HG03025 (cell line): Measurements from ENCODE around the gene HOXD4.

Experiments
- ATAC-seq: cut with Tn5 transposase; IDR thresholded peaks from one replicate; pipeline ENCODE4 v1.9.1; 2021; ENCODE audit warnings: mild to moderate bottlenecking, moderate library complexity; ENCODE audit not compliant: unreplicated experiment, low FRiP score

HOXD4 gene

DNA sequence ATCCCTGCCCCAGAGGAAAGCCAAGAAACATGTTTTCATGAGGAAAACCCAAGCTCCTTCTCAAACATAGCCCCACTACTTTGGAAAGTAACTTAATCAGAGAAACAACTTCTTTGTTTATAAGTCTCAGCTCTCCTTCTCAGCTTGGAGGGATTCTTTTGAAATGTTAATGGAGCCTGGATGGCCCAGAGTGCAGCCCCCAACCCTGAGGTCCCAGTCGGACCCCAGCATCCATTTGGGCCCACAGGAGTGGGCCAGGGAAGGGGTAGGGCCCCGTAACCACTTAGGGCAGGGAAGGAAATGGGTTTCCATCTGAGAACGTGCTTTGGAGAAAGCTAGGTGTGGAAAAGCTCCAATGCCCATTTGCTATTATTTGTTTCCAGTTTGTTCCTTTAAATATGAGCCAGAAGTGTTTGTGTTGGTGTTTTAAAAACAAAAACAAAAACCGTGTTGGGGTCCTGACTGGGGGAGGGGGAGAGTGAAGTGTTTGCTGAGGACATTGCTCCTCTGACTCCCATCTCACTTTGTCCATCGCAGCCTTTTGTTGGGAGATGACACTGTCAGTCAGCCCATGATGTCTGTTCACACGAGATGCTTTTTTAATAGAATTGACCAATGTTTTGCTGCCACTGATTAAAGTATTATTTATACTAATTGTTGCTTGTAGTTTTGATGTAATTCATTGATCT, 4.2 kb downstream of the HOXD4 start:
- ATAC-seq, result no peak

DNA sequence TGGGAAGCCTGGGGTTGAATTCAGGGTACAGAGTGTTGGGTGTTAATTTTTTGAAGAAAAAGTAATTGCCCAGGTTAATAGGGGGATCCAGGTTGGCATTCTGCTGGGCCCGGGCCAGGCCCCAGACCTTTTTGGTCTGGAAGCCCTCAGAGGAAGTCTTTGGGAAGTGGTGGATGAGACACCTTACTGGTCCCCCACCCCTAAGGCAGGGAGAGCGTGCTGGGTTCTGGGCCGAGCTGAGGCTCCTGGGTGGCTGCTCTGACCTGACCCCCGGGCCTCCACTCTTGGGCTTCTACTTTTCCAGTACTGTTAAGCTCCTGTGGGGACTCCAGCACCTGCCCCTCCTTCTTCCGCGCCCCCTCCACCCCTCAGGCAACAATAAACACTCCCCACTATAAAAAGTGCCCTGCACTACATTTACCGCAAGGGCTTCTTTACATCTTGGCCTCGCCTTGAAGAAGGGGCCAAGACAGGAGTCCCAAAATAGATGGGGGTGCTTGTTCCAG, 5.0 kb downstream of the HOXD4 start:
- ATAC-seq, result no peak

DNA sequence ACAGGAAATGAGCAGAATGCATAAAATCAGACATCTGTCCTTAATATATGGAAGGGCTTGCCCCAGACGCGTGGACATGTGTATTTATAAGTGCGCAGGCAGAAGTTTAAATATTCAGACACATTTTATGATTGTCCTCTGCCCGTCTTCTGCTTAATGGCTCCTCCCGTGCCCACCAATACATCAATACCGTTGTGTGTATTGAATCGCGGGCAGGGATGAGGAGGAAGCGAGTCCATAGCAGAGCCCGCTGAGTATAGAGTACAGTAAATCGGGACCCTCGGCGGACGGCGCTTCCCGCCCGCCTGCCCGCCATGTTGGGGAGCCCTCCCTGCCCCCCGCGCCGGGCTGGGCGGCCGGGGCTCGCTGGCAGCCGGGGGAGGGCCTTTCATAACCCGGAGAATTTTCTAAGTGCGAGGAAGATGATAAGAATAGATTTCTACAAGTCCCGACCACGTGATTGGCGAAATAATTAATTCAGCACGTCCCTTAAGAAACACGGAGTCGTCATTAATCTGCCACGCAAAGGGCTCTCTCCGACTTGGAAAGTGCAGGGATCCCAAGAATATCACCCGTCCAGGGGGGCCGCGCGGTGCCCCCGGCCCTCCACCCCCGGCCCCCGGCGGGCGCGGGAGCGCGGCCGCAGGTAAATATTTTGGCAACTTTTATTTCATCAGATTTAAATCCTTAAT, 5.6 kb downstream of the HOXD4 start, which contains the start of gene HOXD3:
HOXD3 (plus strand) TSS at position 501 of the 692 bp plus-strand sequence. CDS start 11,808 bp downstream, outside the sequence.
- no peak for ATAC-seq

DNA sequence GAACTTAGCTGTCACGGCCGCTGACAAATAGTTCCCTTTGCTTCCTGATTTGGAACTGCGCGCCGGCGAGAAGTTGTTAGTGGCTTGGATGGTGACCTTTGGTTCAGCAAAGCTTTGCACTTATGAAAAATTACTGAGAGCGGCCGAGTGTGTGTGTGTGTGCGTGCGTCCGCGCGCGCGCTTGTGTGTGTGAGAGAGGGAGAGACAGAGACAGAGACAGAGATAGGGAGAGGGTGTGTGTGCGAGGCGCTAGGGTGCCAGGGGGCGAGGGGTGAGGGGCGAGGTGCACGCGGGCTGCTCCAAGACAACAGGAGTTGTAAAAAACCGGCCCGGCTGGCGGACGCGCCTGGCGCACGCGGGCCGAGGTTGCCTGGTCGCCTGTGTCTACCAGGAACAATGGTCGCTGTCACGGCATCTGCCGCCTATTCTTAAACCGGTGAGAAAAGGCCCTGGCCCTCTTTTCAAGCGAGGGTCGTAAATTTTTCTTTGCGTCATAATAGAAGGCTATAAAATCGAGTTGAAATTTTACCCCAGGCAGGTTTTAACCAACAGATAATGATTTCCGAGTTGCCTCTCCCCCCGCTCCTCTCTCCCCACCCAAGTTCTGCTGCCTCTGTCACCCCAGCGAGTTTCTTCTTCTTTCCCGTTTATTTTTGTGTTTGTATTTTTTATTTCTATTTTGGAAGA, 6.3 kb downstream of the HOXD4 start:
- no peak for ATAC-seq

DNA sequence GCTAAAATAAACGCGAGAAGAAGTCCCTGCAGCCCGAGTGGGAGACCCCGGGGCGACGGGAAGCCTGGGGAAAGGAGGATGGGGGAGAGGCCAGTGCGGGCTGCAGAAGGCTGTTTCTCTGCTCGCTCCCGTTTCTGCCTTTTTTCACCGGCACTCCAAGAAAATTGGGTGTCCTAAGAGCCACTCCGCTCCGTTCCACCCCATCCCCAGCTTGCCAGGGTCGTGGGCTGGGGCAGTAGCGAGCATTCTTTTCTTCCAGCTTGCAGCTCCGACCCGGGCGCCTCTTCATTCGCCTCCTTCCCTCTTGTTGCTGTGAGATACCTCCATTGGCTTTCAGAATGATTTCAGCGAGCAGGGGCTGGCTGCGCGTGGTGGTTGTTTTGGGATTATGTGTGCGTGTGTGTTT, 6.8 kb downstream of the HOXD4 start:
- no peak for ATAC-seq

DNA sequence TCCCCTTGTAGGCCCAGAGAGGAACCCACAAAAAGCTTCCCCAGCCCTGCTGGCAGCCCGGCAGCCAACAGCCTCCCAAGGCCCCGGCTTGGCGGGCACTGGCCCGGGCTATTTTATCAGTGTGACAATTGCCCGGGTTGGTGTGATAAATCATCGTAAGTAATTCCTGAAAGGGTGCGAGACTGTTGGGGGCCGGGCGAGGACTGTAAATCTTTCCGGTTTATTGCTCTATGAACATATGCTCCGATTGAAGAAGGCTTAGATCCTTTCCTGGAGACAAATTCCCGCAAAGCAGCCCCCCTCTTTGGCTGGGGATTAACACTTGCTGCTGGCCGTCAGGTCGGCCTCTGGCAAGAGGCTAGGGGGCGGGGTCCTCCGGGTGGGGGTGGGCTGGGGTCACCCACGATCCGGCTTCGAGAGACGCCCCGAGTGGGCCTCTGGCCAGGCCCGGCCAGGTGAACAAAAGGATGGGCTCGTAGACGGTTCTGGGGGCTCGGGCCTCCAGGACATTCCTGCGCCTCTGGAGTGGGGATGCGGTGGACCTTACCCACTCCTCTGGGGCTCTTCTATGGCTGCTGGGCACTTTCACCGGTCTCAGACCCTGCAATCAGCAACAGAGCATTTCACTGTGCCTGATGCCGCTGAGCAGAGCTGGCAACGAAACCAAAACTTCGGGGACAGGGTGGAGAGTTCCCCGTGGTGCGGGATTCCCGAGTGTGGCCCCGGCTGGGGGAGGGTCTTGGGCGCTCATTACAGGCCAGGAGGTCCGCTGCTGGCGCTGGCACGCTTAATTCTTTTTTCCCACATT, 7.7 kb downstream of the HOXD4 start:
- no peak for ATAC-seq

DNA sequence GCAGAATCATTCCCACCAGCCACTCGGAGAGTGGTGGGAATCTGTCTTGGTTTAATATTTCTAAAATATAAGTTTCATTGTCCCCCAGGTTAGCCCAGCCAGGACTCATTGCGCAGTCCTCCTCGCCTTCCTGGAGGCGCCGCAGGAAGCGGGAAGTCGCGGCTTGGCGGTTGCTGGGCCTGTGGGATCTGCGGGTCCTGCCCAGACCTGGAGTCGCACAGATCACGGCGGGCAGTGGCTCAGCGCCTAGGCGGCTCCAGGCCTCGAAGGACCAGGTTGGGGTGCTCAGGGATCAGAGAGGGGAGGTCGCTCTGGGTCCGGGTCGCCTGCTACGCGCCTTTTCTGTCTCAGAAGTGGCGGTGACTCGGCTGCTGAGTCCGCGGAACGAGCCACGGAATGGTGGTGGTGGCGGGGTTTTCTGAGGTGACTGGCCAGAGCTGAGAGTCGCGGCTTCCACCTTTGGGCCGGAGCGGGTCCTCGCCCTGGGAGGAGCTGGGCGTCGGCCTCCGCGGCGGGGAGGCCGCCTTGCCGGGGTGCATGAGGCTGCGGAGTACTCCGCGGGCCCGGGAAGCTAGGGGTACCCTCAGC, 8.4 kb downstream of the HOXD4 start:
- ATAC-seq, result no peak

DNA sequence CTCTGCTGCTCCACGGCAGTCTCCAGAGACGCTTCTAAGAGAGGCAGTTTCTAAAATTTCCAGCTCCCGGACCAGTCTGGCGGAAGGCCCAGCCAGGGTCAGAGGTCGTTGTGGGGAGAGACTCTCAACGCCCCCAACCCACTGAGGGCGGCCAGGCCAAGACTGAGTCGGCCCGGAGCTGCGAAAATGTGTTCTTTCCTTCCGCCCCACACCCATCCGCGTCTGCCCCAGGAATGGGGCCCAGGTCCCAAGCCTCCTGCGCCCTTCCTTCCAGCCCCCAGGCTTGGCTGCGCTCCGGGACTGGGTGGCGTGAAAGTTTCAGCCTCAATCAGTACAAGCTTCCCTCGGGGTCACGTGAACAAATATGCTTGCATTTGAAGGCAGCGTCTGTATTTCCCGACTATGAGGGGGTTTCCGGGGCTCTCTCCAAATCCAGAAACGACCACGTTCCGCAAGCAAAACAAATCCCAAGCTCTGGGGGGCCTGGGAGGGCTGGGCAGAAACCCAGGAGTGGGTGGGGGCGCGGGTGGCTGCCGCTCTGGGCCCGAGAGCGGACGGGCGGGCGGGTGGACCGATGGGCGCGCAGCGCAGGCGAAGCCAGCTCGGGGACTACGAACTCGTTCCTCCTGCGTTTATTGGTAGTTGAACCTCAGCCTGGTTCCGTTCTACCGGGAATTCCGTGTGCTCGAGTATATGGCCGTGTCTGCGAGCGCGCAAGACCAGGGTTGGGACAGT, 9.1 kb downstream of the HOXD4 start:
- ATAC-seq, result no peak

DNA sequence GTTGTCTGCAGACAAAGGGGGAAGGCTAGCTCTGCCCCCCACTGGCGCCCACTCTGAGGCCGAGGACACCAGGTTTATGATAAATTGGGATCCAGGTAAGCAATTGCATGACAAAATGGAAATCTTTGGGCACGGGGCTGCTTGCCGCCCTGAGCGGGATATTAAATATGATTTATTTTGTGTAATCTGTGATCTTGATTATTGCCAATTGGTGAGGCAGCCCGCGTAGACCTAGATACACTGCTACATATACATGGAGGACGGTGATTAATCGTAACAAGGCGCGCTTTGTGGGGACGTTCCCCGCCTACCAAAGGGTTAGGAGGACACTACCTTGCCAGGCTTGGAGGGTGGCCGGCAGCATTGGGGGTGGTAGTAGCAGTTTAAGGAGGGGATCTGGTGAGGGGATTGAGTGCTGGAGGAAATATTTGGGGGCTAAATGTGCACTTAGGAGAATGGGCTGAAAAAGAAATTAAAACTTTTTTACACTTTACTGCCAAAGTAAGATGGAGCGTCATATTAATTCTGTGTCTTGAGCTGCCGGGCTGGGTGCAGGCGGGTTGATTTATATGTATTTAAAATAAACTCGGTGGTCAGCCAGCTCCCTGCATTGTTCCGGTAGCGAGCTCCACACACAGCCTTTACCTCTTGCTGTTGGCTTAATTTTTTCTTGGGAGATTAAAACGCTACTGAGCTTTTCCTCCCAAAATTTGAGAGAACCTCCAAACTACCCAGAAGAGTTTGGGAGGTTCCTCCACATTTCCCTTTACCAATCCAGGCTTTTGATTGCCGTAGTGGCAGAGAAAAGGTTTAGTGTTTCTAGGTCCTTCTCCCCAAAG, 9.9 kb downstream of the HOXD4 start:
- no peak for ATAC-seq

DNA sequence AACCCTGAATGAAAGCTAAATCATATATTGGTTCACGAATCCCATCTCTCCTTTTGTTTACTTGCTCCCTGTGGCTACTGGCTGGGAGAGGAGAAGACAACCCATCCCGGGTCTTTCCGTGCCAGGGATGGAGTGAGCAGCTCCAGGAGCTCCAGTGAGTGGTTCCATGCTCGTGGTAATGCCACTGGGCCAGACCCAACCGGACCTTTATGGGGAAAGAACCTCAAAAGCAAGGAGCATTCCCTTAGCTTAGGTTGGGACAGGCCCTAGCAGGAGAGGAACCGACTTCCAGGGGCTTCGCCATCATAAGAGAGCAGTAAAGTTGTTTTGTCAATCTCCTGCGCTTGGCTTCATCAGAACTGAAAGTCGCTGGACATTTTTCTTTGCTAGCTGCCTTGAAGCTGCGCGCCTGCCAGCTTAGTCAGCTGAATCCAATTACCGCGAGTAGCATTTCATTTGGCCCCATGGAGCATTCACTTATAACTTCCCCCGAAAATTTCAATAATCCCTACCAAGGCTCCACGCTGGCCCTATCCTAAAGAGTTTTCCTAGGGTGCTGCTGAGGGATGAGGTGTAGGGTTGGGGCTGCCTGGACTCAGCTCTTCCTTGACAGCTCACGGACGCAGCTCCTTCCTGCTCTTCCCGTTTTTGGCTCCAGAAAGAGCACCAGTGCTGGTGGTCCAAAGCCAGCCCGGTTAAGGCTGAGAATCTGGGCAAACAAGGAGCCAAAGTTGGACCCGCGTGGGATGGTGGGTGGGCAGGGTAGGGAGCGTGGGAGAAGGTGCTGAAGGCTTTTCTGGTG, 10.7 kb downstream of the HOXD4 start:
- no peak for ATAC-seq

DNA sequence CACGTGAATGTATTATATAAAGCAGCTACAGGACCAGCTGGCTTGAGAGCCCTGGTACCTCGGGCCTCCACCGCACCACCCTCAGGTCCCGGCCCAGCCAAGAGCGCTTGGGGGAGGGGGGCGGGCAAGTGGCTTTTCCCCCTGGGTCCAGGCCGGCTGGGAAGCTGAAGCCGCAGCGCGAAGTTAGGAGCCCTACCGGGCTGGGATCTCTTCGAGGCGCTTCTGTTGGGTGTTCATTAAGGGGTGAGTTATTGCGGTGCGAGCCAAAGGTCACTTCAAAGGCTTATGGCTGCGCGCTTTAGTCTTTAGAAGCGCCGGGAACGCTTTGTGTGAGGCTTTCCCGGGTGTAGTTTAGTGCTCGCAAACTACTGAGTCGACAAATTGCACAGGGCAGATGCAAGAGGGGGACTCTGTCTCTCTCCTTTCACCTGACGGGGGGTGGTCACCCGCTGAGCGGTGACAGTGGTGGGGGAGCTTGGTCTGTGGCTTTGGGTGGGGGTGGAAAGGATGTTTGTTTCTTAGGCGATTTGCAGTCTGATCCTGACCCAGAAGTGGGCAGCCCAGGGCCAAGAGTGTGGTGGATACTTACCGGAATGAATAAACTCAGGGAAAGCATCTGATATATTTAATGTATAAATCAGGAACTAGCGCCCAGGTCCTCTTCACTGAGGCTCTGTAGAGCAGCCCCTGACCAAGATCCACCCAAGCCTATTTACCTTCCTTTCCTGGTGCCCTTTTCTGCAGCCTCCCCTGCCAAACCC, 11.7 kb downstream of the HOXD4 start:
- no peak for ATAC-seq

DNA sequence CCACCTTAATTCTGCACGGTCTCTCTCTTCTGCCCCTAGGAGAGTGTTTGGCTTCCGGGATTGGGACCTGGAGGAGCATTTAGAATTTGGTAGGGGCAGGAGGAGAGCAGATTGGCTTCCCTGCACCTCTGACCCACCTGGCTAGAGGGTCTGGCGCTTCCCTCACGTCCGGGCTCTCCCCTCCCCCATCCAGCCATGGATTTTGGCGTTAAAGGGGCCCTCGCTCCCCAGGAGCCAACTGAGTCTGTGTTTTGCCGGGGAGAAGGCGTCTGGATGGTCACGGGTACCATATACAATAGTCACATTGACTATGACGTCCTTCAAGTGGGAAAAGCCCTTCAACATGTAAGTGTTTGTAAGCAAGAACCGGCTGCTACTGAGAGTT, 12.3 kb downstream of the HOXD4 start:
- no peak for ATAC-seq

DNA sequence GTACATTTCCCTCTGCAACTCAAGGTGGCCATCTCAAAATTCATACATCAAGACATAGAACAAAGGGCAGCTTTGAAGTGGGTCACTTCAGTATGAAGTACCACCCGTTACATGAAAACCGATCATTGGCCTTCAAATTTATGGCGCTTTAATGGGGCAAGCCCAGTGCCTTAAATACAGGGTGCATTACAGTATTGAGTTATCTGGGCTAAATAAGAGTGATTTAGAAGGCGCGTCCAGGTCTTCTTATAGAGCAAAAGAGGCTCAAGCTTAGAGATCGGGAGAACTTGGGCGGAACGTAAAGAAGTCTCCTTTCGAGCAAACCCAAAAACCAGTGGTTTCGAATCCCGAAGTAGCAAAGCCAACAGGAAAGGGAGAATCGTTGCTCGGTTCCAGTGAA, 12.9 kb downstream of the HOXD4 start:
- no peak for ATAC-seq

DNA sequence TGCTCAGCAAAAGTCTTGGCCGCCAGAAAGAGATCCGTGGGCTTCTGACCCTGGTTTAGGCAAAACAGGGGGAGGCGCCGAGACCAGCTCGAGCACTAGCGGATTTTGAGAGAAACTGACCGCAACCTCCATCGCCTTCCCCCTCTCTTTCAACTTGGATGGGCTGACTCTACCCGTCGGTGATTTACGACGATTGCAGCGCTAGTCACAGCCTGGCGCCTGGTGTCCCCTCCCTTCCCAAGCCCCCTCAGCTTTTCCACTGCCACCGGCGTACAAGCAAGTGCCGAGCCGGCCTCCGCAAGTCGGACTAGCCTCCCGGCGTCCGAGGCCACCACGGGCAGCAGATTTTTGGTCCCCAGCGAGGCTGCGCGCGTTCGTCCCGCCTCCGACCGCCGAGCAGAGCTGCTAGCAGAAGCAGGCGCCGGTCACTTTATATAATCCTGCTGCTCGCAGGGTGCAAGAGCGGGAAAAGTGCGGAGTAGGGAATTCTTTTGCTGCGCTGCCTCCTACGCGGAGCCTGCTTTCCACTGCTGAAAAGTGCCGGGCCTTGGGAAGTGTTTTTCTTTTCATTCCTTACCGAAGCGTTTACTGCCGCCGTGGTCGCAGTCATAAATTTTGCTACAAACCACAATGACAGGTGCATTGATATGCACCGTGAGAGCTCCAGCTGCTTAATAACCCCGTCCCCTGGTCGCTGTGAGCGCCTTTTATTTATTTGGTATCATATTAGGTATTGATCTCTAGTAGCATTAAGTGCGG, 13.4 kb downstream of the HOXD4 start:
- ATAC-seq, result no peak

DNA sequence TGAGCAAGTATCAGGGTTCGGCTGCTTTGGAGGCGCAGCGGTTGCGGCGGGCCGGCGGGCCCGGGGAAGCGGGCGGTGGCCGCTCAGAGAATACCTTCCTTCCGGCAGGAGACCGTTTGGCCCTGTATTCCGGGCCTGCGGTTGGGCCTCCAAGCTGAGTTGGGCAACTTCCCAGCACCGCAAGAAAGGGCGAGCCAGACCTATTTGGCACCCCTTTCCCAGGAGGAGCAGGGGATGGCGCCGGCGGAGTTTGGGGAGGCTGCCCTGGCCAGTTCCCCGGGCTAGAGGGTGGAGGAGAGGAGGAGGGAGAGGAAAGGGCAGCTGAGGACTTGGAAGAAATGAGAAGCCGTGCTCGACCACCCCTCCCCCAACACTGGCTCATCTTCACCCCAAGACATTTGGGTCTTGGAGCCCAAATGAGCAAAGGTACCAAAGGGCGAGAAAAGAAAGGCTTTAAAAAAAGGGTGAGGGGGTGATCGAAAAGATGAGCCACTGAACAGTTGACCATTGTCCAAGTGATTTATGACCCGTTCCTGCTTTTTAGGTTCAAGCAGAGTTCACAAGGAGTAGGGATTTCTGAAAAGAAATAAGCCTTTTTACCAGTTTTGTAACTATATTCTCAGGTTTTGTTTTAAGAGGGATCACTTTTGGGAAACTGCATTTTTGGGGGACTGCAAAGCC, 14.2 kb downstream of the HOXD4 start:
- no peak for ATAC-seq

DNA sequence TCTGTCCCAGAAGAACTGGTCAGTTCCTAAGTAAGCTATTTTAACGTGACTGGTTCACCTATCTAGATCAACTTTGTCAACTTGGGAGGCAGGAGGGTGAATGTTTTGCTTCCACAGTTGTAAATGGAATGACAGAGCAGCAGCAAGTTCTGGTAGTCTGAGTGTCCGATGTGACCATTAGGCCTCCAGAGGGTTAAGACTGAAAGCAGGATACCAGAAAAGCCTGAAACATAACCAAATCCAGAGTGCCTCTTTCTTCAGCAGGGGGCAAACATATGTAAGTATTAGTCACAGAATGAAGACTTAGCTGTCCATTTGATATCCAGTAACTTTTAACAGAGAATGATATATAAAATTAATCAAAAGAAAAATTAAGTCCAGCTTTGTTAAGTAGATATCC, 14.9 kb downstream of the HOXD4 start:
- no peak for ATAC-seq
